ENCODE data around the gene INPP5J. TPM values are rescaled to one million over a fixed set of nuclear protein-coding genes. Genes with fewer than 3 reads are reported as not detected.

The INPP5J gene
- total and polyA plus RNA-seq, 2 donors: 0.47 to 1.1 TPM

DNA sequence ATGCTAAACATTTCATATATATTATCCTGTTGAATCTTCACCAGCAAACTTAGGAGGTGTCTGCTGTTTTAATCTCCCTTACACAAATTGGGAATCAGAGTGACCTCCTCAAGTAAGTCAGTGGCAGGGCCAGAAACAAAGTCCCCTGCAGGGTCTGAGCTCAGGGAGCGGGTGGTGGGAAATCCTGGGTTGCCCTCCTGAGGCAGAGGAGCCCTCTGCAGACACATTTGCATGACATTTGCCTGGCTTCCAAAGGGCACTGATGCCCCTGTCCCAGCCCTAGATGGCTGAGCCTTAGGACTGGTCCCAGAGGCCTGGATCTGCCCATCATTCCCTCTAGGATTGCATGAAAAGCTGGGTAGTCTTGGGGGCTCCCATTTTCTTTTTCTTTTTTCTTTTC, 2.1 kb upstream of the INPP5J start:
- 100% methylated on average over 1 of the region's 1 CpG for WGBS
- Histone ChIP-seq H3K27me3 (ENCODE audit: control insufficient read depth in 2 of 2, insufficient read depth in 1 of 2, low read length in 1 of 2) (peaks cover 0 to 2% of the 10 kb centered on the region in 2 donors), H3K9me3 (ENCODE audit: control insufficient read depth in 2 of 2, insufficient read depth in 1 of 2, low read length in 1 of 2) (no peaks in the 10 kb centered on the region), H3K27ac (ENCODE audit: low read depth in 1 of 2, low read length in 1 of 2) (no peak overlapping the region), H3K4me3 (ENCODE audit: low read length in 2 of 2) (no peak overlapping the region), H3K36me3 (ENCODE audit: control insufficient read depth in 2 of 2, insufficient read depth in 2 of 2, low read length in 1 of 2) (no peaks in the 10 kb centered on the region), H3K4me1 (ENCODE audit: control insufficient read depth in 2 of 2, insufficient read depth in 2 of 2, low read length in 2 of 2) (no peaks in the 10 kb centered on the region)
- DNase-seq (ENCODE audit: low read depth in 6 of 9, low spot score in 9 of 9): no peak

DNA sequence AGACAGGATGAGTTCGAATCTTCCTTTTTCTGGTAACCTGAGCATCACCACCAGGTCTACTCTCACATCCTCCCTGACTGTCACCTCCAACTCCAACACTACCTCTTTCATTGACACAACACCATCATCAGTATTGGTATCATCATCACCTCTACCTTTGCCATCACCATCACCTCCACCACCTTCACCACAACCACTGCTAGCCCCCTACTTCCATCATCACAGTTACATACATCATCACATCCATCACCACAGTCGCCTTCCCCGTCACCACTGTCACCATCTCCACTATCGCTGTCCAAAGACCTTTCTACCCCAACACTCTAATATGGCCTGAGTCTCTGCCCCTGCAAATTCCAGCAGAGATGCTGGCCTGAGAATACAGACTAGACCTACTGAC, 1.4 kb upstream of the INPP5J start:
- Histone ChIP-seq H3K9me3 (ENCODE audit: control insufficient read depth in 2 of 2, insufficient read depth in 1 of 2, low read length in 1 of 2) (no peaks in the 10 kb centered on the region), H3K4me3 (ENCODE audit: low read length in 2 of 2) (no peak overlapping the region), H3K27ac (ENCODE audit: low read depth in 1 of 2, low read length in 1 of 2) (no peak overlapping the region), H3K27me3 (ENCODE audit: control insufficient read depth in 2 of 2, insufficient read depth in 1 of 2, low read length in 1 of 2) (peaks cover 0 to 2% of the 10 kb centered on the region in 2 donors), H3K4me1 (ENCODE audit: control insufficient read depth in 2 of 2, insufficient read depth in 2 of 2, low read length in 2 of 2) (no peaks in the 10 kb centered on the region), H3K36me3 (ENCODE audit: control insufficient read depth in 2 of 2, insufficient read depth in 2 of 2, low read length in 1 of 2) (no peaks in the 10 kb centered on the region)
- no peak for DNase-seq (ENCODE audit: low read depth in 6 of 9, low spot score in 9 of 9)
- WGBS: 96% methylated on average over 4 of the region's 4 CpGs

DNA sequence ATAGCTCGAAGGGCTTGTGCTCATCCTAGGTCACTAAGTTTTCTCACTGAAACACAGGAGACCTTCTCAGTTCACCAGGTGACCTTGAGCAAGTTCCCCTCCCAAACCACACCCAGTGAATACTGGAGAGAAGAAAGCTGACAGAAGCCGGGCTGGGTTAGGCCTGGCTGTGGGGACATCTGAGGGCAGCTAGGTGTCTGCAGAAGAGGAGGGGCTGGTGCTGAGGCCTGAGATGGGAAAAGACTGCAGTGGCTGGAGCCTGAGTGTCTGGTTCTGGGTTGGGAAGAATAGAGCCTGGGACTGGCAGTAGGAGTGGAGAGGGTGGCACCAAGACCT, 602 bp upstream of the INPP5J start:
- Histone ChIP-seq H3K36me3 (ENCODE audit: control insufficient read depth in 2 of 2, insufficient read depth in 2 of 2, low read length in 1 of 2) (no peaks in the 10 kb centered on the region), H3K4me3 (ENCODE audit: low read length in 2 of 2) (no peak overlapping the region), H3K4me1 (ENCODE audit: control insufficient read depth in 2 of 2, insufficient read depth in 2 of 2, low read length in 2 of 2) (no peaks in the 10 kb centered on the region), H3K27me3 (ENCODE audit: control insufficient read depth in 2 of 2, insufficient read depth in 1 of 2, low read length in 1 of 2) (peaks cover 0 to 2% of the 10 kb centered on the region in 2 donors), H3K9me3 (ENCODE audit: control insufficient read depth in 2 of 2, insufficient read depth in 1 of 2, low read length in 1 of 2) (no peaks in the 10 kb centered on the region), H3K27ac (ENCODE audit: low read depth in 1 of 2, low read length in 1 of 2) (no peak overlapping the region)
- WGBS: 92% methylated on average over 2 of the region's 2 CpGs
- no peak for DNase-seq (ENCODE audit: low read depth in 6 of 9, low spot score in 9 of 9)

DNA sequence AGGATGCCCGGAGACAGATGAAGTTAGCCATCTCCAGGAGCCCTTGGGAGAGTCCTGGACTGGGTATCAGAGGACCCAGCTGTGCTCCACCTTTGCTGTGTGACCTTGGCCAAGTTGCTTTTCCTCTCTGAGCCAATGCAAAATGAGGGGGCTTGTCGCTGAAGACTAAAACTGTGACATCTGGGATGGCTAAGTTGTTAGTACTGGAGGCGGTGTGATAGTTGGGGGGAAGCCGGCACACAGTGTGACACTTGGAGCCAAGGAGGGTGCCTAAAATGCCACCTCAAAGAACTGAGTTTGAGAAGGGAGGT, 481 bp downstream of the INPP5J start:
- H3K27me3 ChIP-seq (ENCODE audit: control insufficient read depth in 2 of 2, insufficient read depth in 1 of 2, low read length in 1 of 2): peaks cover 0 to 4% of the 10 kb centered on the region in 2 donors
- H3K9me3 ChIP-seq (ENCODE audit: control insufficient read depth in 2 of 2, insufficient read depth in 1 of 2, low read length in 1 of 2): no peaks in the 10 kb centered on the region
- no peak for DNase-seq (ENCODE audit: low read depth in 6 of 9, low spot score in 9 of 9)
- WGBS: 91% methylated on average over 4 of the region's 4 CpGs
- no peaks in the 10 kb centered on the region for H3K4me1 ChIP-seq (ENCODE audit: control insufficient read depth in 2 of 2, insufficient read depth in 2 of 2, low read length in 2 of 2)
- no peak overlapping the region for H3K4me3 ChIP-seq (ENCODE audit: low read length in 2 of 2)
- H3K36me3 ChIP-seq (ENCODE audit: control insufficient read depth in 2 of 2, insufficient read depth in 2 of 2, low read length in 1 of 2): no peaks in the 10 kb centered on the region
- H3K27ac ChIP-seq (ENCODE audit: low read depth in 1 of 2, low read length in 1 of 2): no peak overlapping the region

DNA sequence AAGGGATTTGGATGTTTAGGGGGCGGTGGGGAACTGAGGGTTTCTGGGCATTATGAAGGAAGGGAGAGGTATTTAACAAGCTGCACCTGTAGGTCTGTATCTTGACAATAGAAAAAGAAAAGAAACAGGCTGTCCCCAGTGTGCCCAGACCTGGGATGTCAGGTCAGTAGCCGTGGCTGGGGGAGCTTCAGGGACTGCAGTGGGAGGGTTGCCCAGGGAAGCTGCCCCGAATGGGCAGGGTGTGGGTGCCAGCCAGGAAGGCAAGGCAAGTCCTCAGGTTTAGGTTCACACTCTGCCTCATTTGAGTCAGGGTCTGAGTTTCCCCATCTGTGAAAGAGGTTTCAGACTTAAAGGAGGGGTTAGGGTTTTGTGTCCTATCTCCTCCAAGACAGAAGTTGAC, 1.5 kb downstream of the INPP5J start:
- Histone ChIP-seq H3K9me3 (ENCODE audit: control insufficient read depth in 2 of 2, insufficient read depth in 1 of 2, low read length in 1 of 2) (no peaks in the 10 kb centered on the region), H3K4me1 (ENCODE audit: control insufficient read depth in 2 of 2, insufficient read depth in 2 of 2, low read length in 2 of 2) (no peaks in the 10 kb centered on the region), H3K27me3 (ENCODE audit: control insufficient read depth in 2 of 2, insufficient read depth in 1 of 2, low read length in 1 of 2) (peaks cover 0 to 4% of the 10 kb centered on the region in 2 donors), H3K27ac (ENCODE audit: low read depth in 1 of 2, low read length in 1 of 2) (no peak overlapping the region), H3K4me3 (ENCODE audit: low read length in 2 of 2) (no peak overlapping the region), H3K36me3 (ENCODE audit: control insufficient read depth in 2 of 2, insufficient read depth in 2 of 2, low read length in 1 of 2) (no peaks in the 10 kb centered on the region)
- WGBS: 93% methylated on average over 3 of the region's 3 CpGs
- DNase-seq (ENCODE audit: low read depth in 6 of 9, low spot score in 9 of 9): no peak

DNA sequence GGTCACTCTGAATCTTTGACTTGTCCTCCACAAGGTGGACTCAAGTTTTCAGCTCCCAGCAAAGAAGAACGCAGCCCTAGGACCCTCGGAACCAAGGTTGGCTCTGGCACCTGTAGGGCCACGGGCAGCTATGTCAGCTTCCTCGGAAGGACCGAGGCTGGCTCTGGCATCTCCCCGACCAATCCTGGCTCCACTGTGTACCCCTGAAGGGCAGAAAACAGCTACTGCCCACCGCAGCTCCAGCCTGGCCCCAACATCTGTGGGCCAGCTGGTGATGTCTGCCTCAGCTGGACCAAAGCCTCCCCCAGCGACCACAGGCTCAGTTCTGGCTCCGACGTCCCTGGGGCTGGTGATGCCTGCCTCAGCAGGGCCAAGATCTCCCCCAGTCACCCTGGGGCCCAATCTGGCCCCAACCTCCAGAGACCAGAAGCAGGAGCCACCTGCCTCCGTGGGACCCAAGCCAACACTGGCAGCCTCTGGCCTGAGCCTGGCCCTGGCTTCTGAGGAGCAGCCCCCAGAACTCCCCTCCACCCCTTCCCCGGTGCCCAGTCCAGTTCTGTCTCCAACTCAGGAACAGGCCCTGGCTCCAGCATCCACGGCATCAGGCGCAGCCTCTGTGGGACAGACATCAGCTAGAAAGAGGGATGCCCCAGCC, 2.2 kb downstream of the INPP5J start:
- DNase-seq (ENCODE audit: low read depth in 6 of 9, low spot score in 9 of 9): no peak
- no peak overlapping the region for H3K4me3 ChIP-seq (ENCODE audit: low read length in 2 of 2)
- H3K27me3 ChIP-seq (ENCODE audit: control insufficient read depth in 2 of 2, insufficient read depth in 1 of 2, low read length in 1 of 2): peaks cover 0 to 4% of the 10 kb centered on the region in 2 donors
- H3K9me3 ChIP-seq (ENCODE audit: control insufficient read depth in 2 of 2, insufficient read depth in 1 of 2, low read length in 1 of 2): no peaks in the 10 kb centered on the region
- 91% methylated on average over 14 of the region's 14 CpGs for WGBS
- H3K27ac ChIP-seq (ENCODE audit: low read depth in 1 of 2, low read length in 1 of 2): no peak overlapping the region
- H3K36me3 ChIP-seq (ENCODE audit: control insufficient read depth in 2 of 2, insufficient read depth in 2 of 2, low read length in 1 of 2): no peaks in the 10 kb centered on the region
- no peaks in the 10 kb centered on the region for H3K4me1 ChIP-seq (ENCODE audit: control insufficient read depth in 2 of 2, insufficient read depth in 2 of 2, low read length in 2 of 2)

DNA sequence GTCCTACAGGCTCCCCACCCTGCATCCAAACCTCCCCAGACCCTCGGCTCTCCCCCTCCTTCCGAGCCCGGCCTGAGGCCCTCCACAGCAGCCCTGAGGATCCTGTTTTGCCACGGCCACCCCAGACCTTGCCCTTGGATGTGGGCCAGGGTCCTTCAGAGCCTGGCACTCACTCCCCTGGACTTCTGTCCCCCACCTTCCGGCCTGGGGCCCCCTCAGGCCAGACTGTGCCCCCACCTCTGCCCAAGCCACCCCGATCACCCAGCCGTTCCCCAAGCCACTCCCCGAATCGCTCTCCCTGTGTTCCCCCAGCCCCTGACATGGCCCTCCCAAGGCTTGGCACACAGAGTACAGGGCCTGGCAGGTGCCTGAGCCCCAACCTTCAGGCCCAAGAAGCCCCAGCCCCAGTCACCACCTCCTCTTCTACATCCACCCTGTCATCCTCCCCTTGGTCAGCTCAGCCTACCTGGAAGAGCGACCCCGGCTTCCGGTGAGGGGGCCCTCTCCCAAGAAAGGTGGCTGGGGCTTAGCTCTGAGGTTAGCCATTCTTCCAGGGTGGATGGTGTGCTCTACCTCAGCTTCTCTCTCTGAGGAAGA, 2.9 kb downstream of the INPP5J start:
- DNase-seq (ENCODE audit: low read depth in 6 of 9, low spot score in 9 of 9): no peak
- Histone ChIP-seq H3K4me3 (ENCODE audit: low read length in 2 of 2) (no peak overlapping the region), H3K27ac (ENCODE audit: low read depth in 1 of 2, low read length in 1 of 2) (no peak overlapping the region), H3K4me1 (ENCODE audit: control insufficient read depth in 2 of 2, insufficient read depth in 2 of 2, low read length in 2 of 2) (no peaks in the 10 kb centered on the region), H3K27me3 (ENCODE audit: control insufficient read depth in 2 of 2, insufficient read depth in 1 of 2, low read length in 1 of 2) (peaks cover 0 to 2% of the 10 kb centered on the region in 2 donors), H3K9me3 (ENCODE audit: control insufficient read depth in 2 of 2, insufficient read depth in 1 of 2, low read length in 1 of 2) (no peaks in the 10 kb centered on the region), H3K36me3 (ENCODE audit: control insufficient read depth in 2 of 2, insufficient read depth in 2 of 2, low read length in 1 of 2) (no peaks in the 10 kb centered on the region)
- 96% methylated on average over 12 of the region's 12 CpGs for WGBS

DNA sequence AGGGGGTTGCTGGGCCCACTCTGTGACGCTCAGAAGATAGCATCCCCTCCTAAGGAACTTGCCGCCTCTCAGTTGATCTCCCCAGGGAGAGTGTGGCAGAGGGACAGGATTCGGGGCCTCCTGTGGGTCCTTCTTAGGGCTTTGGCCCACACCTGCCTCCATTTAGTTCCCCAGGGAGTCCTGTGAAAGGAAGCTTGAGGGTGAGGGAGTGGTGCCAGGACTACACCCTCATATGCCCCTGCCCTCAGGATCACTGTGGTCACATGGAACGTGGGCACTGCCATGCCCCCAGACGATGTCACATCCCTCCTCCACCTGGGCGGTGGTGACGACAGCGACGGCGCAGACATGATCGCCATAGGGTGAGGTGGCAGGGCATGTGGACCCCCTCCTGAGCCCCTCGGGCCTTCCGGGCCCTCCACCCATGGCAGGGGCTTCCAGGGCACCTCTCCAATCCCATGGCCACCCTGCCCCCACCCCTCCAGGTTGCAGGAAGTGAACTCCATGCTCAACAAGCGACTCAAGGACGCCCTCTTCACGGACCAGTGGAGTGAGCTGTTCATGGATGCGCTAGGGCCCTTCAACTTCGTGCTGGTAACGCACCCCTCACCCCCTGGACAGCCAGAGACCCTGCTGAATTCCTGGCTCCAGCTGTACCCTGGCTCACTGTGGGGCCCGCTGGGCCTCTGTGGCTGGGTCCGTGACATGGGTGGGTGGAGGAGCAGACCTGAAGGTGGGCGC, 3.5 kb downstream of the INPP5J start:
- no peak for DNase-seq (ENCODE audit: low read depth in 6 of 9, low spot score in 9 of 9)
- Histone ChIP-seq H3K4me3 (ENCODE audit: low read length in 2 of 2) (no peak overlapping the region), H3K36me3 (ENCODE audit: control insufficient read depth in 2 of 2, insufficient read depth in 2 of 2, low read length in 1 of 2) (no peaks in the 10 kb centered on the region), H3K4me1 (ENCODE audit: control insufficient read depth in 2 of 2, insufficient read depth in 2 of 2, low read length in 2 of 2) (no peaks in the 10 kb centered on the region), H3K27me3 (ENCODE audit: control insufficient read depth in 2 of 2, insufficient read depth in 1 of 2, low read length in 1 of 2) (peaks cover 0 to 2% of the 10 kb centered on the region in 2 donors), H3K27ac (ENCODE audit: low read depth in 1 of 2, low read length in 1 of 2) (no peak overlapping the region), H3K9me3 (ENCODE audit: control insufficient read depth in 2 of 2, insufficient read depth in 1 of 2, low read length in 1 of 2) (no peaks in the 10 kb centered on the region)
- 95% methylated on average over 22 of the region's 22 CpGs for WGBS

DNA sequence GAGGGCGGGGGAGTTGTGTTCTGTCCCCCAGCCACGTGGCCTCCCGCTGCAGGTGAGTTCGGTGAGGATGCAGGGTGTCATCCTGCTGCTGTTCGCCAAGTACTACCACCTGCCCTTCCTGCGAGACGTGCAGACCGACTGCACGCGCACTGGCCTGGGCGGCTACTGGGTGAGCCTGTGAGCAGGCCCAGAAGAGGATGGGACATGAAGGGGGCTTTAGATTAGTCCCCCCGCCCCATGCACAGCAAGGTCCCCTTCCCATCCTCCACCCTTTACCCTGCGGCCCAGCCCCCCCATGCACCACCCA, 4.1 kb downstream of the INPP5J start:
- WGBS: 83% methylated on average over 13 of the region's 13 CpGs
- H3K4me3 ChIP-seq (ENCODE audit: low read length in 2 of 2): no peak overlapping the region
- no peak for DNase-seq (ENCODE audit: low read depth in 6 of 9, low spot score in 9 of 9)
- no peak overlapping the region for H3K27ac ChIP-seq (ENCODE audit: low read depth in 1 of 2, low read length in 1 of 2)
- H3K36me3 ChIP-seq (ENCODE audit: control insufficient read depth in 2 of 2, insufficient read depth in 2 of 2, low read length in 1 of 2): no peaks in the 10 kb centered on the region
- peaks cover 0 to 2% of the 10 kb centered on the region in 2 donors for H3K27me3 ChIP-seq (ENCODE audit: control insufficient read depth in 2 of 2, insufficient read depth in 1 of 2, low read length in 1 of 2)
- no peaks in the 10 kb centered on the region for H3K4me1 ChIP-seq (ENCODE audit: control insufficient read depth in 2 of 2, insufficient read depth in 2 of 2, low read length in 2 of 2)
- H3K9me3 ChIP-seq (ENCODE audit: control insufficient read depth in 2 of 2, insufficient read depth in 1 of 2, low read length in 1 of 2): no peaks in the 10 kb centered on the region

Measured in thymus (tissue), 11 donors.